D341Med (cell line): Measurements from ENCODE around the gene ISM1.

ENCODE experiments used
- DNase-seq: peaks from one replicate; pipeline ENCODE4 v3.0.0; 2012; ENCODE audit warnings: low spot score

The ISM1 gene

GRCh38 chr20:13220904-13221297 is at the start of gene ISM1:
Gene ISM1, plus strand, starts transcription at chr20:13221274. Its CDS starts 503 bp downstream, at chr20:13221777.
- peak; percentile 73 for DNase-seq

GRCh38 chr20:13173201-13173600 is 47.9 kb upstream of the ISM1 start:
- DNase-seq: no peak

- no peak for DNase-seq
Observed at GRCh38 chr20:13174402-13174801, 46.7 kb upstream of the ISM1 start.

GRCh38 chr20:13180986-13181889 is 39.8 kb upstream of the ISM1 start:
- DNase-seq: no peak

GRCh38 chr20:13183005-13183404 is 38.1 kb upstream of the ISM1 start:
- no peak for DNase-seq

- DNase-seq: no peak
Observed at GRCh38 chr20:13186043-13186774, 34.9 kb upstream of the ISM1 start.

- DNase-seq: no peak
Observed at GRCh38 chr20:13187899-13188298, 33.2 kb upstream of the ISM1 start.

GRCh38 chr20:13199279-13199678 is 21.8 kb upstream of the ISM1 start:
- DNase-seq: no peak

GRCh38 chr20:13200767-13201500 is 20.1 kb upstream of the ISM1 start:
- DNase-seq: peak; percentile 66

- no peak for DNase-seq
Observed at GRCh38 chr20:13202565-13202964, 18.5 kb upstream of the ISM1 start.

- no peak for DNase-seq
Observed at GRCh38 chr20:13205425-13205824, 15.6 kb upstream of the ISM1 start.

GRCh38 chr20:13205848-13206434 is 15.1 kb upstream of the ISM1 start:
- DNase-seq: no peak

GRCh38 chr20:13207016-13207415 is 14.1 kb upstream of the ISM1 start:
- no peak for DNase-seq

GRCh38 chr20:13211956-13212618 is 9.0 kb upstream of the ISM1 start:
- DNase-seq: no peak

- DNase-seq: no peak
Observed at GRCh38 chr20:13212750-13213149, 8.3 kb upstream of the ISM1 start.

GRCh38 chr20:13213335-13213734 is 7.7 kb upstream of the ISM1 start:
- DNase-seq: no peak

- no peak for DNase-seq
Observed at GRCh38 chr20:13216533-13216932, 4.5 kb upstream of the ISM1 start.

GRCh38 chr20:13219327-13220193 is 1.5 kb upstream of the ISM1 start:
- DNase-seq: peak; percentile 63

GRCh38 chr20:13220194-13220903 is 725 bp upstream of the ISM1 start:
- peak; percentile 74 for DNase-seq

GRCh38 chr20:13221313-13221672 is 219 bp downstream of the ISM1 start:
- no peak for DNase-seq
